Tibial nerve (tissue), 4 donors: Measurements from ENCODE around the gene TAPBPL. TPM values are rescaled to one million over a fixed set of nuclear protein-coding genes. Genes with fewer than 3 reads are reported as not detected.

Source experiments
- DNase-seq, 2 donors: peaks; one replicate each; pipeline ENCODE4 v3.0.0-alpha.2; 2019; ENCODE audit warnings: low spot score in 2 of 2
- H3K27ac ChIP-seq, 4 donors: fragments of 200-600 bp; sonication (generic) in 3 of 4; one replicate each; pipeline ENCODE4 v1.5.1; 2017 to 2019; ENCODE audit warnings: mild to moderate bottlenecking in 1 of 4
- H3K27me3 ChIP-seq, 2 donors: fragments of 200-600 bp; sonication (generic) in 1 of 2; one replicate each; pipeline versions ENCODE4 v1.5.1 to v1.6.0; 2017 to 2019
- H3K36me3 ChIP-seq, 3 donors: fragments of 200-600 bp; sonication (generic); one replicate each; pipeline ENCODE4 v1.5.1; 2018 to 2019
- H3K4me1 ChIP-seq, 4 donors: fragments of 200-600 bp; sonication (generic) in 3 of 4; one replicate each; pipeline ENCODE4 v1.5.1; 2017 to 2019
- H3K4me3 ChIP-seq, 4 donors: fragments of 200-600 bp; sonication (generic) in 3 of 4; one replicate each; pipeline ENCODE4 v1.5.1; 2017 to 2019; ENCODE audit warnings: mild to moderate bottlenecking in 1 of 4, moderate library complexity in 1 of 4
- H3K9me3 ChIP-seq, 4 donors: fragments of 200-600 bp; sonication (generic) in 3 of 4; one replicate each; pipeline ENCODE4 v1.5.1; 2017 to 2019
- EP300 ChIP-seq, 2 donors: sonication (generic); formaldehyde crosslinking; IDR thresholded peaks; one replicate each; pipeline ENCODE4 v1.6.1; 2017; ENCODE audit warnings: antibody characterized with exemption in 2 of 2, mild to moderate bottlenecking in 1 of 2
- POLR2A ChIP-seq, 2 donors: fragments of 450-650 bp; IDR thresholded peaks; one replicate each; pipeline ENCODE4 v1.6.1; 2017; ENCODE audit warnings: antibody characterized with exemption in 2 of 2, mild to moderate bottlenecking in 2 of 2, moderate library complexity in 2 of 2
- WGBS, 2 donors: methylation state at CpG; one replicate each; pipeline ENCODE4 v1.1.5; 2018; 5-methylcytosine and 5-hydroxymethylcytosine counted together
- total RNA-seq, 4 donors: library from RNA; depleted of rRNA; stranded (reverse); fragments of >200 nt; gene quantifications; one replicate each; pipeline ENCODE4 v1.1.0, GENCODE V29; 2016
- TF ChIP-seq, protein P1 (sequence below), 5 experiments: fragments of 200-600 bp in 3 of 5; fragments of 450-650 bp in 2 of 5; sonication (generic) in 3 of 5; IDR thresholded peaks; one replicate each; pipeline ENCODE4 v1.5.1; 2016 to 2019; ENCODE audit warnings: antibody characterized with exemption in 5 of 5, mild to moderate bottlenecking in 3 of 5, moderate library complexity in 2 of 5

The TAPBPL gene, protein sequence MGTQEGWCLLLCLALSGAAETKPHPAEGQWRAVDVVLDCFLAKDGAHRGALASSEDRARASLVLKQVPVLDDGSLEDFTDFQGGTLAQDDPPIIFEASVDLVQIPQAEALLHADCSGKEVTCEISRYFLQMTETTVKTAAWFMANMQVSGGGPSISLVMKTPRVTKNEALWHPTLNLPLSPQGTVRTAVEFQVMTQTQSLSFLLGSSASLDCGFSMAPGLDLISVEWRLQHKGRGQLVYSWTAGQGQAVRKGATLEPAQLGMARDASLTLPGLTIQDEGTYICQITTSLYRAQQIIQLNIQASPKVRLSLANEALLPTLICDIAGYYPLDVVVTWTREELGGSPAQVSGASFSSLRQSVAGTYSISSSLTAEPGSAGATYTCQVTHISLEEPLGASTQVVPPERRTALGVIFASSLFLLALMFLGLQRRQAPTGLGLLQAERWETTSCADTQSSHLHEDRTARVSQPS
- total RNA-seq = 10 to 100 TPM; 13.9 to 31.9 (median 25.2) TPM

- 1 to 2% methylated on average over 26 to 27 of the region's 27 CpGs for WGBS, 2 donors
- Histone ChIP-seq H3K27me3 (no peaks in the 10 kb centered on the region), H3K27ac (peak within 1 kb of the TSS; percentile 88 to 99 (median 92)), H3K36me3 (peaks cover 0 to 40% (median 0%) of the 10 kb centered on the region in 3 donors), H3K4me3 (peak within 1 kb of the TSS; percentile 39 to 76 (median 62)), H3K4me1 (peaks cover 0 to 28% (median 21%) of the 10 kb centered on the region in 4 donors), H3K9me3 (no peaks in the 10 kb centered on the region)
- DNase-seq = peak; percentile 80 to 84
- TF ChIP-seq EP300 (IDR thresholded peaks at IDR 0.05) = peak in 1 of 2 donors; percentile 93
- TF ChIP-seq, protein P1, sequence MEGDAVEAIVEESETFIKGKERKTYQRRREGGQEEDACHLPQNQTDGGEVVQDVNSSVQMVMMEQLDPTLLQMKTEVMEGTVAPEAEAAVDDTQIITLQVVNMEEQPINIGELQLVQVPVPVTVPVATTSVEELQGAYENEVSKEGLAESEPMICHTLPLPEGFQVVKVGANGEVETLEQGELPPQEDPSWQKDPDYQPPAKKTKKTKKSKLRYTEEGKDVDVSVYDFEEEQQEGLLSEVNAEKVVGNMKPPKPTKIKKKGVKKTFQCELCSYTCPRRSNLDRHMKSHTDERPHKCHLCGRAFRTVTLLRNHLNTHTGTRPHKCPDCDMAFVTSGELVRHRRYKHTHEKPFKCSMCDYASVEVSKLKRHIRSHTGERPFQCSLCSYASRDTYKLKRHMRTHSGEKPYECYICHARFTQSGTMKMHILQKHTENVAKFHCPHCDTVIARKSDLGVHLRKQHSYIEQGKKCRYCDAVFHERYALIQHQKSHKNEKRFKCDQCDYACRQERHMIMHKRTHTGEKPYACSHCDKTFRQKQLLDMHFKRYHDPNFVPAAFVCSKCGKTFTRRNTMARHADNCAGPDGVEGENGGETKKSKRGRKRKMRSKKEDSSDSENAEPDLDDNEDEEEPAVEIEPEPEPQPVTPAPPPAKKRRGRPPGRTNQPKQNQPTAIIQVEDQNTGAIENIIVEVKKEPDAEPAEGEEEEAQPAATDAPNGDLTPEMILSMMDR (IDR thresholded peaks at IDR 0.05) = peak in 1 of 5 experiments; percentile 15
- TF ChIP-seq POLR2A (IDR thresholded peaks at IDR 0.05) = peak; percentile 56 to 80
Observed at GRCh38 chr12:6451348-6452244, at the start of gene TAPBPL. TAPBPL (plus strand) TSS chr12:6452042; CDS start chr12:6452249, 207 bp downstream.

DNA sequence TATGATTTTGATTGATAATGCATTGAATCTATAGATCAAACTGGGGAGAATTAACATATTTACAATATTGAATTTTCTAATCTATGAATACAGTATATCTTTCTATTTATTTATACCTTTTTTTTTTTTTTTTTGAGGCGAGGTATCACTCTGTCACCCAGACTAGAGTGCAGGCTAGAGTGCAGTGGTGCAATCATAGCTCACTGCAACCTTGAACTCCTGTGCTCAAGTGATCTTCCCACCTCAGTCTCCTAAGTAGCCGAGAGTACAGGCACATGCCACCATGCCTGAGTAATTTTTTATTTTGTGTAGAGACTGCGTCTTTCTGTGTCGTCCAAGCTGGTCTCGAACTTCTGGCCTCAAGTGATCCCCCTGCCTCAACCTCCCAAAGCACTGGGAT, 47.5 kb upstream of the TAPBPL start:
- TF ChIP-seq EP300 (IDR thresholded peaks at IDR 0.05) (no peak), POLR2A (IDR thresholded peaks at IDR 0.05) (no peak)
- TF ChIP-seq, protein P1 (IDR thresholded peaks at IDR 0.05) = no peak
- Histone ChIP-seq H3K4me3 (no peak overlapping the region), H3K9me3 (no peaks in the 10 kb centered on the region), H3K36me3 (peaks cover 0 to 6% (median 0%) of the 10 kb centered on the region in 3 donors), H3K27me3 (no peaks in the 10 kb centered on the region), H3K4me1 (no peaks in the 10 kb centered on the region), H3K27ac (no peak overlapping the region)
- 89 to 94% methylated on average over 5 of the region's 5 CpGs for WGBS, 2 donors
- no peak for DNase-seq

DNA sequence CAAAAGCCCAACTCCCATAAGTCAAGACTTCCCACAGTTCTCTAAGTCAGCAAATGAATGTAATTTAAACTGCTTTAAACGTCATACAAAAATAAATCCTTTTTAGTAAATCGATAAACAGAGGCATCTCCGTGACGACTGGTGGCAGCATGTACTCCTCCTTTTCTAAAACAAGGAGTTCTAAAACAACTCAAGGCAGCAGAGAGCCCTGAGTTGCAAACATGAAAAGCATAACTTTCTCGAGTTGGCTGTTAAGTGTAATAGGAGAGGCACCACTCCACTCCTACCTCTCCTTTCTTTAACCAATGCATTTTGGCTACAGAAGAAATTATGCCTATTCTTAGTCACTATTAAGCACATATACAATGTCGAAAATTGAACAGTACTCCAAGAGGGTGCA, 45.9 kb upstream of the TAPBPL start:
- no peak overlapping the region for H3K27ac ChIP-seq
- no peaks in the 10 kb centered on the region for H3K4me1 ChIP-seq
- 79% methylated on average over 6 of the region's 6 CpGs for WGBS, 2 donors
- TF ChIP-seq POLR2A (IDR thresholded peaks at IDR 0.05) = no peak
- TF ChIP-seq EP300 (IDR thresholded peaks at IDR 0.05) = no peak
- TF ChIP-seq, protein P1 (IDR thresholded peaks at IDR 0.05) = no peak
- no peak for DNase-seq
- no peaks in the 10 kb centered on the region for H3K9me3 ChIP-seq
- H3K27me3 ChIP-seq = no peaks in the 10 kb centered on the region
- H3K36me3 ChIP-seq = peaks cover 0 to 12% (median 0%) of the 10 kb centered on the region in 3 donors
- H3K4me3 ChIP-seq = no peak overlapping the region

- Histone ChIP-seq H3K27me3 (no peaks in the 10 kb centered on the region), H3K36me3 (peaks cover 0 to 12% (median 0%) of the 10 kb centered on the region in 3 donors), H3K9me3 (no peaks in the 10 kb centered on the region), H3K27ac (no peak overlapping the region), H3K4me1 (no peaks in the 10 kb centered on the region), H3K4me3 (no peak overlapping the region)
- TF ChIP-seq, protein P1 (IDR thresholded peaks at IDR 0.05) = no peak
- TF ChIP-seq EP300 (IDR thresholded peaks at IDR 0.05) = no peak
- TF ChIP-seq POLR2A (IDR thresholded peaks at IDR 0.05) = no peak
- 90 to 91% methylated on average over 10 of the region's 10 CpGs for WGBS, 2 donors
- DNase-seq = no peak
Observed at GRCh38 chr12:6407236-6407954, 44.4 kb upstream of the TAPBPL start.
